Stimulated activated CD8-positive, alpha-beta memory T cell treated with anti-CD3 and anti-CD28 coated beads, Interleukin-7, amount 100 ng/mL, for 4 hours (primary cell): ENCODE results near the gene FBXO44.

Source experiments
- DNase-seq, 2 donors: peaks; one replicate each; pipeline ENCODE4 v3.0.0-alpha.2; 2020; ENCODE audit warnings: low read depth in 2 of 2

FBXO44 gene

GRCh38 chr1:11708554-11709350, 54.1 kb downstream of the FBXO44 start:
- no peak for DNase-seq

GRCh38 chr1:11711490-11711889, 56.8 kb downstream of the FBXO44 start:
- DNase-seq, result no peak

- no peak for DNase-seq
Observed at GRCh38 chr1:11712285-11712684, 57.6 kb downstream of the FBXO44 start.
